VCaP (cell line): ENCODE results near the gene ZP4.

Source experiments
- H3K27ac ChIP-seq: fragments of 450-650 bp; 2 replicates; pipeline ENCODE4 v1.5.1; 2017
- CTCF ChIP-seq: fragments of 450-650 bp; conservative IDR thresholded peaks from 2 replicates; pipeline ENCODE4 v1.5.1; 2017; ENCODE audit warnings: mild to moderate bottlenecking, moderate library complexity

ZP4 gene

GRCh38 chr1:237841485-237841884 lies 49.2 kb downstream of the ZP4 start:
- no peak overlapping the region for H3K27ac ChIP-seq
- TF ChIP-seq CTCF: no peak

- no peak for TF ChIP-seq CTCF
Measured at GRCh38 chr1:237838904-237839534, 51.7 kb downstream of the ZP4 start.

GRCh38 chr1:237838320-237838719 lies 52.4 kb downstream of the ZP4 start:
- H3K27ac ChIP-seq: no peak overlapping the region
- no peak for TF ChIP-seq CTCF

More at GRCh38 chr1:237838904-237839534, 51.7 kb downstream of the ZP4 start:
- no peak overlapping the region for H3K27ac ChIP-seq

- no peak for TF ChIP-seq CTCF
- no peak overlapping the region for H3K27ac ChIP-seq
Measured at GRCh38 chr1:237834461-237834860, 56.3 kb downstream of the ZP4 start.

GRCh38 chr1:237834048-237834447 lies 56.7 kb downstream of the ZP4 start:
- no peak for TF ChIP-seq CTCF
- no peak overlapping the region for H3K27ac ChIP-seq

- TF ChIP-seq CTCF: no peak
- H3K27ac ChIP-seq: no peak overlapping the region
Measured at GRCh38 chr1:237832858-237833257, 57.9 kb downstream of the ZP4 start.
